ENCODE data around the gene BCAS3. TPM values are rescaled to one million over a fixed set of nuclear protein-coding genes. Genes with fewer than 3 reads are reported as not detected.

BCAS3 gene
- total and polyA plus RNA-seq, 12 donors = 6.1 to 21.8 (median 17.2) TPM

- no peak overlapping the region for H3K27ac ChIP-seq
- TF ChIP-seq CTCF (IDR thresholded peaks at IDR 0.05) = no peak
- no peak overlapping the region for H3K4me3 ChIP-seq
- DNase-seq = no peak
- 93 to 98% methylated on average over 2 of the region's 2 CpGs for WGBS, 2 donors
- no peak for ATAC-seq
- H3K27me3 ChIP-seq = no peaks in the 10 kb centered on the region
- H3K36me3 ChIP-seq = no peaks in the 10 kb centered on the region
- H3K4me1 ChIP-seq = no peaks in the 10 kb centered on the region
- intact Hi-C loops (cut with DNase I) = no loop called here
- H3K9me3 ChIP-seq = peaks cover 0 to 9% (median 0%) of the 10 kb centered on the region in 11 donors
These were observed 510.4 kb downstream of the BCAS3 start for GRCh38 chr17:61188081-61188480.

GRCh38 chr17:61189968-61190367 is 512.3 kb downstream of the BCAS3 start:
- intact Hi-C loops (cut with DNase I) = no loop called here
- Histone ChIP-seq H3K4me3 (no peak overlapping the region), H3K4me1 (no peaks in the 10 kb centered on the region), H3K27me3 (no peaks in the 10 kb centered on the region), H3K36me3 (no peaks in the 10 kb centered on the region), H3K27ac (no peak overlapping the region), H3K9me3 (peaks cover 0 to 9% (median 0%) of the 10 kb centered on the region in 11 donors)
- DNase-seq (no peak), ATAC-seq (no peak)
- no peak for TF ChIP-seq CTCF (IDR thresholded peaks at IDR 0.05)
- WGBS, 2 donors = 96% methylated on average over 4 of the region's 4 CpGs

- H3K4me3 ChIP-seq = no peak overlapping the region
- H3K27me3 ChIP-seq = no peaks in the 10 kb centered on the region
- 67 to 79% methylated on average over 7 of the region's 7 CpGs for WGBS, 2 donors
- intact Hi-C loops (cut with DNase I) = no loop called here
- no peaks in the 10 kb centered on the region for H3K36me3 ChIP-seq
- DNase-seq = no peak
- no peaks in the 10 kb centered on the region for H3K4me1 ChIP-seq
- peak overlapping the region in 3 of 10 donors; percentile 3 to 46 (median 10) for H3K27ac ChIP-seq
- peak in 1 of 8 donors; percentile 46 for ATAC-seq
- peaks cover 0 to 9% (median 0%) of the 10 kb centered on the region in 11 donors for H3K9me3 ChIP-seq
- TF ChIP-seq CTCF (IDR thresholded peaks at IDR 0.05) = no peak
These were observed 518.7 kb downstream of the BCAS3 start for GRCh38 chr17:61196302-61196704.

GRCh38 chr17:61196799-61197198 is 519.1 kb downstream of the BCAS3 start:
- H3K36me3 ChIP-seq = no peaks in the 10 kb centered on the region
- no peak for DNase-seq
- H3K9me3 ChIP-seq = peaks cover 0 to 8% (median 0%) of the 10 kb centered on the region in 11 donors
- intact Hi-C loops (cut with DNase I) = no loop called here
- no peaks in the 10 kb centered on the region for H3K4me1 ChIP-seq
- no peak for TF ChIP-seq CTCF (IDR thresholded peaks at IDR 0.05)
- ATAC-seq = no peak
- no peaks in the 10 kb centered on the region for H3K27me3 ChIP-seq
- 82% methylated on average over 3 of the region's 3 CpGs for WGBS, 2 donors
- no peak overlapping the region for H3K4me3 ChIP-seq
- peak overlapping the region in 2 of 10 donors; percentile 10 to 46 for H3K27ac ChIP-seq

All from heart right ventricle (tissue), 16 donors.